ENCODE data around the gene RRAD.
"Not testable (repeated sequence)": the region's sequence is repeated elsewhere in the genome, so short reads cannot be mapped to it uniquely, and the experiment has no call there.

Gene RRAD

GRCh38 chr16:66899310-66899944 is 25.9 kb downstream of the RRAD start:
- DNase-seq: no peak

- DNase-seq: no peak
Measured at GRCh38 chr16:66898933-66899309, 26.4 kb downstream of the RRAD start.

- no peak for DNase-seq
Measured at GRCh38 chr16:66898207-66898606, 27.1 kb downstream of the RRAD start.

GRCh38 chr16:66896682-66897081 is 28.7 kb downstream of the RRAD start:
- DNase-seq: not testable (repeated sequence)

- no peak for DNase-seq
Measured at GRCh38 chr16:66895999-66896398, 29.3 kb downstream of the RRAD start.

GRCh38 chr16:66895689-66895979 is 29.7 kb downstream of the RRAD start:
- no peak for DNase-seq

GRCh38 chr16:66894948-66895688 is 30.2 kb downstream of the RRAD start:
- peak; percentile 44 to 50 for DNase-seq

GRCh38 chr16:66894055-66894454 is 31.3 kb downstream of the RRAD start:
- no peak for DNase-seq

GRCh38 chr16:66891797-66892196 is 33.5 kb downstream of the RRAD start:
- no peak for DNase-seq

- no peak for DNase-seq
Measured at GRCh38 chr16:66891360-66891759, 34.0 kb downstream of the RRAD start.

GRCh38 chr16:66890799-66891198 is 34.5 kb downstream of the RRAD start:
- DNase-seq: no peak

GRCh38 chr16:66889622-66890021 is 35.7 kb downstream of the RRAD start:
- no peak for DNase-seq

- DNase-seq: no peak
Measured at GRCh38 chr16:66888647-66889615, 36.4 kb downstream of the RRAD start.

GRCh38 chr16:66886914-66887313 is 38.4 kb downstream of the RRAD start:
- no peak for DNase-seq

GRCh38 chr16:66886321-66886720 is 39.0 kb downstream of the RRAD start:
- no peak for DNase-seq

- no peak for DNase-seq
Measured at GRCh38 chr16:66885491-66885890, 39.8 kb downstream of the RRAD start.

- DNase-seq: no peak
Measured at GRCh38 chr16:66882702-66883101, 42.6 kb downstream of the RRAD start.

GRCh38 chr16:66881964-66882508 is 43.3 kb downstream of the RRAD start:
- DNase-seq: no peak

- DNase-seq: no peak
Measured at GRCh38 chr16:66881560-66881959, 43.8 kb downstream of the RRAD start.

- DNase-seq: no peak
Measured at GRCh38 chr16:66881014-66881417, 44.3 kb downstream of the RRAD start.

GRCh38 chr16:66880288-66881013 is 44.9 kb downstream of the RRAD start, which contains the start of gene PDP2:
Gene PDP2 (plus strand): TSS chr16:66880515. CDS start chr16:66884285, 3,770 bp downstream.
- peak; percentile 88 to 90 for DNase-seq

- DNase-seq: peak; percentile 65 to 66
Measured at GRCh38 chr16:66878067-66878466, 47.3 kb downstream of the RRAD start.
